ENCODE measurements around the gene ADGRB2.

Gene ADGRB2

DNA sequence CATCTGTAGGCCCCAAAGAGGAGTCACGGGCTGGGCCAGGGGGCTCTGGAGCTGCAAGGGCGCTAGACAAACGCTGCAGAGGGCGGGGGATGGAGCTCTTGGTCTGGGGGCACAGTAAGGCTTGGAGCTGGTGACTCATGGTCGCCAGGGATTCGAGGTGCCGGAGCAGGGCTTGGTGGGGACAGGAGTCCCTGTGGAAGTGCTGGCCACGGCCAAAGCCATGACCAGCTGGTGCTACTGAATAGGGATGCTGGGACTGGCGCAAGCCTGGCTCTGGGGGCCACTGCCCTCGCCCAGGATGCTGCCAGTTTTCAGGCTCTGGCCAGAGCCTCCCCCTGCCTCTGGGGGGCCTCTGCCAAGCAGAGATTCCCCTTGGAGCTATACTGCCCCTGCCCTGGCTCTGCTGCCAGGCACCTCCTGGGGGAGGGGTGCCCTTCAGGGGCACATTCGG, 26.5 kb upstream of the ADGRB2 start:
- TF ChIP-seq, protein P1, sequence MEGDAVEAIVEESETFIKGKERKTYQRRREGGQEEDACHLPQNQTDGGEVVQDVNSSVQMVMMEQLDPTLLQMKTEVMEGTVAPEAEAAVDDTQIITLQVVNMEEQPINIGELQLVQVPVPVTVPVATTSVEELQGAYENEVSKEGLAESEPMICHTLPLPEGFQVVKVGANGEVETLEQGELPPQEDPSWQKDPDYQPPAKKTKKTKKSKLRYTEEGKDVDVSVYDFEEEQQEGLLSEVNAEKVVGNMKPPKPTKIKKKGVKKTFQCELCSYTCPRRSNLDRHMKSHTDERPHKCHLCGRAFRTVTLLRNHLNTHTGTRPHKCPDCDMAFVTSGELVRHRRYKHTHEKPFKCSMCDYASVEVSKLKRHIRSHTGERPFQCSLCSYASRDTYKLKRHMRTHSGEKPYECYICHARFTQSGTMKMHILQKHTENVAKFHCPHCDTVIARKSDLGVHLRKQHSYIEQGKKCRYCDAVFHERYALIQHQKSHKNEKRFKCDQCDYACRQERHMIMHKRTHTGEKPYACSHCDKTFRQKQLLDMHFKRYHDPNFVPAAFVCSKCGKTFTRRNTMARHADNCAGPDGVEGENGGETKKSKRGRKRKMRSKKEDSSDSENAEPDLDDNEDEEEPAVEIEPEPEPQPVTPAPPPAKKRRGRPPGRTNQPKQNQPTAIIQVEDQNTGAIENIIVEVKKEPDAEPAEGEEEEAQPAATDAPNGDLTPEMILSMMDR (IDR thresholded peaks at IDR 0.05; ENCODE audit: unreplicated experiment in 3 of 3) = no peak
- Mint-ChIP-seq H3K4me3 (no peak overlapping the region), H3K27me3 (ENCODE audit: low read depth) (peaks cover 33% of the 10 kb centered on the region), H3K36me3 (ENCODE audit: low read depth) (no peaks in the 10 kb centered on the region), H3K9me3 (no peaks in the 10 kb centered on the region), H3K4me1 (peaks cover 22% of the 10 kb centered on the region), H3K27ac (peak overlapping the region in 1 of 3 experiments; percentile 47)

DNA sequence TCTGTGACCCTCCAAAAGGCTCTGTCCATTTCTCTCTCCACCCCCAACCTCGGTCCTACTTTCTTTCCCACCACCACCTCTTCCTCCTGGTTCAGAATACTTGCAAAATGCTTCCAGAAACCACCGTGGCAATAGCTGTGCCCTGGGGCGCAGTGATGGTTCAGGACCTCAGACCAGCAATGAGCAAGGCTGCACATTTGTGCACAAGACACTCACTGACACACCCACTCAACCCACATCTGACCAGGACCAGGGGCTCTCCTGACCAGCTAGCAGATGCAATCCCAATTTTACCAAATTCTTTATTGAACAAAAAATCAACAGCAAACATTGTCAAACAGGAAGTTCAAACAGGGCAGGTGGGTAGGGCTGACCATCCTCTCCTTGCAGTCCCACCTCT, 26.0 kb upstream of the ADGRB2 start:
- Mint-ChIP-seq H3K27me3 (ENCODE audit: low read depth) (peaks cover 33% of the 10 kb centered on the region), H3K27ac (peak overlapping the region; percentile 25 to 89 (median 70)), H3K4me3 (peak overlapping the region; percentile 67 to 89 (median 82)), H3K4me1 (peaks cover 22% of the 10 kb centered on the region), H3K36me3 (ENCODE audit: low read depth) (no peaks in the 10 kb centered on the region), H3K9me3 (no peaks in the 10 kb centered on the region)
- TF ChIP-seq, protein P1 (IDR thresholded peaks at IDR 0.05; ENCODE audit: unreplicated experiment in 3 of 3) = no peak

GRCh38 chr1:31789259-31790065, 25.3 kb upstream of the ADGRB2 start:
- no peaks in the 10 kb centered on the region for H3K9me3 Mint-ChIP-seq
- TF ChIP-seq, protein P1 (IDR thresholded peaks at IDR 0.05; ENCODE audit: unreplicated experiment in 3 of 3) = peak; percentile 78 to 87 (median 85)
- peak overlapping the region; percentile 89 to 96 (median 93) for H3K4me3 Mint-ChIP-seq
- peaks cover 26% of the 10 kb centered on the region for H3K4me1 Mint-ChIP-seq
- peaks cover 28% of the 10 kb centered on the region for H3K27me3 Mint-ChIP-seq (ENCODE audit: low read depth)
- no peaks in the 10 kb centered on the region for H3K36me3 Mint-ChIP-seq (ENCODE audit: low read depth)
- H3K27ac Mint-ChIP-seq = peak overlapping the region in 2 of 3 experiments; percentile 89 to 91

- Mint-ChIP-seq H3K27me3 (ENCODE audit: low read depth) (peaks cover 28% of the 10 kb centered on the region), H3K9me3 (no peaks in the 10 kb centered on the region), H3K4me1 (peaks cover 31% of the 10 kb centered on the region), H3K4me3 (peak overlapping the region; percentile 89 to 96 (median 93)), H3K36me3 (ENCODE audit: low read depth) (no peaks in the 10 kb centered on the region), H3K27ac (peak overlapping the region; percentile 44 to 91 (median 89))
- TF ChIP-seq, protein P1 (IDR thresholded peaks at IDR 0.05; ENCODE audit: unreplicated experiment in 3 of 3) = no peak
Observed at GRCh38 chr1:31788825-31789256, 24.7 kb upstream of the ADGRB2 start.

DNA sequence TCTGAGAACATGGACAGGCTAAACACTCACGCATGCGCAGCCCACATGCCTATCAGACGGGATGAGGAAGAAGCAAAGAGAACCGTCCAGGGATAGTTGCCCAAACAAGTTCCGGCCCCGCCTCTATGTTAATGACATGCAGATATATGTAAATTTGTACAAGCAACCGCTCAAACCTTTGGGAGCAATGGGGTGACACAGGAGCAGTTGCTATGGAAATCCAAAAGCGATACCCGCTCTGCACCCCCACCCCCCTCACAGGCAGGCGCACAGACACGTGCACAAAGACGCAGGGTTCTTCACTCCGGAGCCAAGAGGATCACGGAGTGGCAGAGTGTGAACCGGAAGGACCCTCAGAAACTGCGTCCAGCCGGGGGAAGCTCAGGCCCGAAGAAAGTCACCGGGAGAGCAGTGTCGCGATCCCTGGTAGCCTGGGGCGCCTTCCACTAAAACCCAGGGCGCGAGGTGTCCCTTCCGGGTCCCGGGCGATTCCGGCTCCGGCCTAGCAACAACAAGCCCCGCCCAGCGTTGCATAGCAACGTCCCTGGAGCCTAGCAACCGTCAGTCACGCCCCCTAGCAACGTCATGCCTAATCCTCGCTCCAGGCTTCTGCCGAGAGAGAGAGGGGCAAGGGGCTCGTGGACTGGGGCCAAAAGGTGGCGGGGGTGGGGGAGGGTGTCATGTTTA, 24.1 kb upstream of the ADGRB2 start:
- Mint-ChIP-seq H3K27me3 (ENCODE audit: low read depth) (peaks cover 27% of the 10 kb centered on the region), H3K4me3 (peak overlapping the region; percentile 89 to 96 (median 93)), H3K9me3 (no peaks in the 10 kb centered on the region), H3K4me1 (peaks cover 31% of the 10 kb centered on the region), H3K36me3 (ENCODE audit: low read depth) (no peaks in the 10 kb centered on the region), H3K27ac (peak overlapping the region; percentile 83 to 91 (median 89))
- TF ChIP-seq, protein P1 (IDR thresholded peaks at IDR 0.05; ENCODE audit: unreplicated experiment in 3 of 3) = no peak
